Fibroblast of the aortic adventitia (primary cell): ENCODE results near the gene WDHD1. TPM values are rescaled to one million over a fixed set of nuclear protein-coding genes. Genes with fewer than 3 reads are reported as not detected.
"Not testable (repeated sequence)": the region's sequence is repeated elsewhere in the genome, so short reads cannot be mapped to it uniquely, and the experiment has no call there.

Experiments used
- DNase-seq: peaks from one replicate; pipeline ENCODE4 v3.0.0-alpha.2; 2010; ENCODE audit warnings: low read depth
- H3K4me3 ChIP-seq: 2 replicates; pipeline ENCODE4 v1.5.1; 2011; ENCODE audit warnings: low read depth, mild to moderate bottlenecking, control low read depth, low read length, moderate library complexity
- CTCF ChIP-seq: IDR thresholded peaks from 2 replicates; pipeline ENCODE4 v1.5.1; 2011; ENCODE audit warnings: mild to moderate bottlenecking, low read length, control low read depth, inconsistent platforms; ENCODE audit not compliant: insufficient read depth
- total RNA-seq: library from RNA; depleted of rRNA; stranded (reverse); fragments of >200 nt; gene quantifications from 2 replicates; pipeline ENCODE4 v1.2.3, GENCODE V29; 2012; ENCODE audit warnings: low replicate concordance

The WDHD1 gene
- total RNA-seq, 1 donor = 27.0 TPM

- no peak for DNase-seq
- no peak for TF ChIP-seq CTCF
- peak overlapping the region; percentile 84 for H3K4me3 ChIP-seq
Observed at GRCh38 chr14:54901380-54902142, 125.3 kb downstream of the WDHD1 start.

GRCh38 chr14:54899573-54899972, 127.3 kb downstream of the WDHD1 start:
- H3K4me3 ChIP-seq = no peak overlapping the region
- no peak for DNase-seq
- TF ChIP-seq CTCF = no peak

GRCh38 chr14:54897809-54898555, 128.9 kb downstream of the WDHD1 start:
- DNase-seq, H3K4me3 ChIP-seq: not testable (repeated sequence)

GRCh38 chr14:54895683-54896082, 131.2 kb downstream of the WDHD1 start:
- DNase-seq = no peak
- H3K4me3 ChIP-seq = no peak overlapping the region
- no peak for TF ChIP-seq CTCF

DNA sequence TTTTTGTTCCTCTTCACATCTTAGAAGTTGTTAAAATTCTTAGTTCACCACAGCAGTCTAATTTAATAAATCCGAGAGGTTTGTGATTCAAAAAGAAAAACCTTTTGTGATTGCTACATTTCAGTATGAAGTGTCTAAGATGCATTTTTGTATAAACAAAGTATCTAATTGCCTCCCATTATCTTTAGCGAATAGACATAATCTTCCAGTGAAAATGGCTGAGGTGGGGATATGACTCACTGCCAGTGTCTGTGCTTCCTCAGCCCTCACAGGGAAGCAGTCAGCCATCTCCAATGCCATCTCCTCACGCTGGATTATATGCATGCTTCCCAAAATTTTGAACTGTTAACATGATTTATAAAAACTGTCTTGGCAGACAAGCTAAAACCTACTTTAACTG, 131.9 kb downstream of the WDHD1 start:
- TF ChIP-seq CTCF = no peak
- no peak overlapping the region for H3K4me3 ChIP-seq
- DNase-seq = peak; percentile 16

GRCh38 chr14:54893151-54893760, 133.6 kb downstream of the WDHD1 start:
- H3K4me3 ChIP-seq = no peak overlapping the region
- peak; percentile 74 for DNase-seq
- peak; percentile 84 for TF ChIP-seq CTCF
